NCI-H2081 treated with DMSO at 0.1 percent for 48 hours (cell line): ENCODE measurements around the gene FBXW10.
"Not testable (repeated sequence)": the region's sequence is repeated elsewhere in the genome, so short reads cannot be mapped to it uniquely, and the experiment has no call there.

ENCODE experiments used
- DNase-seq: peaks from one replicate; lab custom pipeline; 2025; lab: John Stamatoyannopoulos, UW

Gene FBXW10, protein sequence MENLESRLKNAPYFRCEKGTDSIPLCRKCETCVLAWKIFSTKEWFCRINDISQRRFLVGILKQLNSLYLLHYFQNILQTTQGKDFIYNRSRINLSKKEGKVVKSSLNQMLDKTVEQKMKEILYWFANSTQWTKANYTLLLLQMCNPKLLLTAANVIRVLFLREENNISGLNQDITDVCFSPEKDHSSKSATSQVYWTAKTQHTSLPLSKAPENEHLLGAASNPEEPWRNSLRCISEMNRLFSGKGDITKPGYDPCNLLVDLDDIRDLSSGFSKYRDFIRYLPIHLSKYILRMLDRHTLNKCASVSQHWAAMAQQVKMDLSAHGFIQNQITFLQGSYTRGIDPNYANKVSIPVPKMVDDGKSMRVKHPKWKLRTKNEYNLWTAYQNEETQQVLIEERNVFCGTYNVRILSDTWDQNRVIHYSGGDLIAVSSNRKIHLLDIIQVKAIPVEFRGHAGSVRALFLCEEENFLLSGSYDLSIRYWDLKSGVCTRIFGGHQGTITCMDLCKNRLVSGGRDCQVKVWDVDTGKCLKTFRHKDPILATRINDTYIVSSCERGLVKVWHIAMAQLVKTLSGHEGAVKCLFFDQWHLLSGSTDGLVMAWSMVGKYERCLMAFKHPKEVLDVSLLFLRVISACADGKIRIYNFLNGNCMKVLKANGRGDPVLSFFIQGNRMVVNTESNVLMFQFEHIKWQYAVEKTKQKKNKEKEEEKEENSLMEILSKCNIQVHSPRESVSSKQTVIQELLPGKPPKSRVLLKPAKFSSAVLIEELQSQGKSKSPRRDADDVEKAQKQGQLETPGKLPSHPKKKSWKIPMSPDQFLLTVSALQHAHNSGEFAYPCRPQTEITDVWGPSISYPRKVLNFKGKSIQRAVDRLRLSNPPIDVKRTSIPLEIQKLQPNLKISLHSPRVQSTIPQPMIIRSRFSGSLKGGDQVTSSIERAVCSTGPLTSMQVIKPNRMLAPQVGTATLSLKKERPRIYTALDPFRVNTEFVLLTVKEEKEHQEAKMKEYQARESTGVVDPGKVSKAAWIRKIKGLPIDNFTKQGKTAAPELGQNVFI

DNA sequence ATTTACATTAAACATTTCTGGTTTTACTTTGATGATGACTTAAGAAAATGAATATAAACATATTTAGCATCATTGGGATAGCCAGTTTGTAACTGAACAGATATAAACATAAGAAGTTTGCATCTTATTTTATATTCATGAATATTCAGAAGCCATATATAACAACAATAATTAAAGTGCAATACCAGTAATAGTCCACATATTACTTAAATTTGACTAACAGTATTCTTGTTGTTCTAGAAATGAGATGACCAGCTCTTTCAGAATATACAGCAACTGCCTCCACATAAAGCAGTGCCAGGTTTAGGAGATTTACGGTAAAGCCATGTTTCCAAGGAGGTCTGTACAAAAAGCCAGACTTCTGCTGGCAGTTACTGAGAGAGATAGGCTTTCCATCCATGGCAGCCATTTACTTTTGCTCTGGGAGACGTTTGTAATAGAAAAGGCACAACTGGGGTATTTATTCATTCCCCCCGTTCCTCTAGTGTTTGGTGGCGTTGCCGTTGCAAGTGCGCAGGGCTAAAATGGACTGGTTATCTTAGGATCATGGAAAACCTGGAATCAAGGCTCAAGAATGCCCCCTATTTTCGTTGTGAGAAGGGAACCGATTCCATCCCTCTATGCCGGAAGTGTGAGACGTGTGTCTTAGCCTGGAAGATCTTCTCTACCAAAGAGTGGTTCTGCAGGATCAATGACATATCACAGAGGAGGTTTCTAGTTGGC, at the start of gene FBXW10:
TSS of gene FBXW10 (plus strand) at position 356 of the 723 bp plus-strand sequence. CDS start at position 547, 191 bp downstream.
- DNase-seq: not testable (repeated sequence)

- not testable (repeated sequence) for DNase-seq
These were observed 48.7 kb upstream of the FBXW10 start for GRCh38 chr17:18695143-18695542.

GRCh38 chr17:18698473-18699103, 45.3 kb upstream of the FBXW10 start:
- DNase-seq: not testable (repeated sequence)

GRCh38 chr17:18705955-18706354, 37.9 kb upstream of the FBXW10 start:
- DNase-seq: not testable (repeated sequence)

DNA sequence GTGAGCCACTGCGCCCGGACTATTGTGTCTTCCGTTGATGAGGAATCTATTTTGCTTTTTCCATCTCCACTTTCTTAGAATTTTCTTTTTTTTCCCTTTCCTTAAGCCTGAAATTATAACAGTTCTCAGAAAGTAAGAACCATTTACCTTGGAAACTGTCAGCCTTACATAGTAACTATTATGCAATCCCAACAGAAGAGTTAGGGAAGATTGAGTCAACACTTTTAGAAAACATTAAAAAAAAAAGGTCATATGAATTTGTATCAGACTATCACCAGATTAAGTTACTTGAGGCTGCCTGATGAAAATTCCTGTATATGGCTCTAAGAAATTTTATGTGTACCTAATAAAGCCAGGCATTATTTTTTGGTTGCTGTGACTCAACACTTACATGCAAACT, 35.6 kb upstream of the FBXW10 start:
- not testable (repeated sequence) for DNase-seq

DNA sequence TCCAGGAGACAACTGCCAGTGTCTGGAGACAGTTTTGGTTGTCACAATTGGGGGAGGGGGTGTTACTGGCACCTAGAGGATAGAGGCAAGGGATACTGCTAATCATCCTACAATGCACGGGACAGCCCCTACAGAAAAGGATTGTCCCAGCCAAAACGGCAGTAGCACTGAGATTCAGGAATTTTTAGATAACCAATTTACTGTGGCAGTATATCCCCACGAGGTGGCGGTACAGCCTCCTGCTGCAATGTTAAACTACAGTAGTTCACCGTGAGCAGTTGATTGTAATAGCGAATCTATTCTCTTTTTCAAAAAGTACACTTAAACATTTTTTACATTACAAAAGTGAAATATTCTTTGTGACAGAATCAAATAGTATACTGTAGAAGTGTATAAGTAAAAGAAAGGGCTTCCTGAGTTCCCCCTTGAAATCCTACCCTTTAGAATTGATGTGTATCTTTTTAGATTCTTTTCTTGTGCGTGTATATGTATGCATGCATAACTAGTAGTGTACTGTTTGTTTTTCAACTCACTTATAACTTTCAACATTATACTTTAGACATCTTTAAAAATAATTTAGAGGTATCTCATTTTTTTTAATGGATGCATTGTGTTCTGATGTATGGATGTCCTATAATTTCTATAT, 31.4 kb upstream of the FBXW10 start:
- DNase-seq: peak; percentile 0

GRCh38 chr17:18718643-18719427, 25.0 kb upstream of the FBXW10 start:
- not testable (repeated sequence) for DNase-seq

GRCh38 chr17:18719428-18720110, 24.3 kb upstream of the FBXW10 start:
- DNase-seq: not testable (repeated sequence)

DNA sequence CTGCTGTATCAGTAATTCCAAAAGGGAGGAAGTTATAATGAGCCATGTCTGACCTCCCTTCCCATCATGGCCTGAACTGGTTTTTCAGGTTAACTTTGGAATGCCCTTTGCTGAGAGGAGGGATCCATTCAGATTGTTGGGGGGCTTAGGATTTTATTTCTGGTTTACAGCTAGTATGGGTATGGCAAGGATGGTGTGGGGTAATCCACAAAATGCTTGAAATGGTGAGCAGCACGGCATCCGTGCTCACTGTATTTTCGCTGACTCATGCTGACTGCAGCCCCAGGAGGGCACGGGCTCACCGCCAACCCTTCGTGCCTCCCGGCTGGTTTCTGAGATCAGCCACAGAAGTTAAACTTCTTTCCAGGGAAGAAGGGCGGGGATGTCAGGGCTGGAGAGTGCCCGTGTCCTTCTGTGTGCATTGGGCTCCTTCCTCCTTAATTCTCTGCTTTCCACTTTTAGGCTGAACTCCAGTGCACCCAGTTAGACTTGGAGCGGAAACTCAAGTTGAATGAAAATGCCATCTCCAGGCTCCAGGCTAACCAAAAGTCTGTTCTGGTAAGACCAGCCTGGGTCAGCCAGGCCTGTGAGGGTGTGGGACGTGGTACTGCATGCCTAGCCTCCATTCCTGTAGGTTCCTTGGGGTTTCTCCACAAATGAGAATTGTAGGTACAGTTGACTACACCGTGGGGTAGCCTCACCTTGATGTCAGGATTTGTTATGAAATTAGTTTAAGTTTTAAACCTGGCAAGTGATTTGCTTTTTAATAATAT, 21.9 kb upstream of the FBXW10 start:
- not testable (repeated sequence) for DNase-seq

GRCh38 chr17:18722612-18723011, 21.2 kb upstream of the FBXW10 start:
- DNase-seq: not testable (repeated sequence)

- DNase-seq: not testable (repeated sequence)
These were observed 20.3 kb upstream of the FBXW10 start for GRCh38 chr17:18723509-18723908.

GRCh38 chr17:18732438-18732837, 11.4 kb upstream of the FBXW10 start:
- not testable (repeated sequence) for DNase-seq

DNA sequence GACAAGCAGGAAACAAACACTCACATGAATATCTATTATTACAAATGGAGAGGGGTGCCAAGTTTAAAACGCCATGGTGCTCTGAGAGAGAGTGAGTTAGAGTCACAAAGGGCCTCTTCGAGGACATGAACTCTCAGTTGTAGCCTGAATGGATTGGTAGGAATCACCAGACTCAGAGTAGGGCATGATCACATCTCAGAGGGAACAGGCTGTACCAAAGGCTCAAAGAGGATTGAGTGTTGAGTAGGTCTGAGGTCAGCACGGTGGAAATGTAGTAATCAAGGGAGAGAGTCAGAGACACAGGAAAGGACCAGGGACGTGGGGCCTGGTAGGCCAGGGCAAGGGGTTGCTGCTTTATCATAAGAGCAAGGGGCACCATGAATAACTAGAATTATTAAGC, 10.5 kb upstream of the FBXW10 start:
- not testable (repeated sequence) for DNase-seq

DNA sequence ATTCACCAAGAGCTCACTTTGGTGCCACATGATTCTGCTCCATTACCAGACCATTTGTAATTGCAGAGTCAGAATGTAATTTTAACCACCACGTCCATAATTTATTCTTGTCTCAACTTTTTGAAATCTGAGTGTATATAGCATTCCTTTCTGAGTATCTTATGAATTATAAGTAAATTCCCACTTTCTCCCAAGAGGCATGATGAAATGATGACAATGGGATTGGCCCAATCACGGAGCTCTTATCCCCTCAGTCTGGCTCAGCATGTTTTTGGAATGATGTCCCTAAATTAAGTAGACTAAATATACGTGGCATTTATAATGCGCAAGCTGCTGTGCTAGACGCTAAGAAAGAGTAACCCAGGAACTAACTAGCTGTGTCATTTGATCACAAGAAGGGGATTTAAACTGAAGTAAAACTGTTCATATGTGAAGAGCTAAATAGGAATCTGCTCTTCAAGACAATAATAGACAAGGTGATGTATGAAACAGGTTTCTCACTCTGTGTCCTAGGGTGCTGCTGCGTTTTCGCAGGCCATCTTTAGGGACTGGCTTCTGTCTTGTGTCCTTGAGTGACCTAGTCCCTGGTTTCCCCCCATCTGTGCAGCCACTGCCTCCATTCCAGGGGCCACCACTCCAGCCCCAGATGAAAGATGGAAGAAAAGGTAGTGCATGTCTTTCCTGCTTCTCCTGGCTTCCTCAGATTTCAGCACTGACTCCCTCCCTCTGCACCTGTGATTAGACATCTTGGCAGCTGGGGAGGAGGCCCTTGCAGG, 4.0 kb upstream of the FBXW10 start:
- DNase-seq: not testable (repeated sequence)

- DNase-seq: not testable (repeated sequence)
These were observed 2.6 kb upstream of the FBXW10 start for GRCh38 chr17:18741228-18741627.

DNA sequence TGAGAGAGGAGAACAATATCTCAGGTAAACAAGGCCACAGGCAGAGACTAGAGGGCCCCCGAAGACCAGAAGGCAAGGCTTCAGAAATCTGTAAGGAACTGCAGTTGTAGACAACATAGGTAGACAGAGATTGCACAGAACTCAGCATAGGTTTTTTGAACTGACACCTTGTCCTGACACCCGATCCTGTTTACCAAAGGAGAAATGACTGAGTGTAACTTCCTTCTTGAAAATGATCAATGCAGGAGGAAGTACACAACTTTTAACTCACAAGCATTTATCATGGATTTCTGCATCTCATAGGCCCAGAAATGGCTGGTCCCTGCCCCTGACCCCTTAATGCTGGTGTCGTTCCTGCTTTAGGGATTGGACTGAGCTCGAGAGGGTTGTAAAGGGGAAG, 872 bp downstream of the FBXW10 start:
- DNase-seq: not testable (repeated sequence)

DNA sequence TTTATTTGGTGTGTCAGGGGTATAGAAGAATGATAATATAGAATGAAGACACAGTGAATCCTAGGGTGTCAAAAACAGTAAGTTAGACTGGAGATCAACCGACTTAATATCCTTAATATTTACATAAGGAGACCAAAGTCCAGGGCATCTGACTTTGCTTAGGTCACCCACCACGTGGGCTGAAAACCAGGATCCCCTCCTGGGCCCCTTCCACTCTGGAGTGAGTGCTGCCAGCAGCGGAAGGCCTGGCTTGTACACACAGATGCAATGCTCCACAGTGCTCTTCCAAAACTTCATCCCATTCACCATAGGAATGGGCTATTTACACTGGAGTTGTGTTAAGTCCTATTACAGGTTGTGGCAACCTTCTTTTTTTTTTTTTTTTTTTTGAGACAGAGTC, 2.7 kb downstream of the FBXW10 start:
- not testable (repeated sequence) for DNase-seq

DNA sequence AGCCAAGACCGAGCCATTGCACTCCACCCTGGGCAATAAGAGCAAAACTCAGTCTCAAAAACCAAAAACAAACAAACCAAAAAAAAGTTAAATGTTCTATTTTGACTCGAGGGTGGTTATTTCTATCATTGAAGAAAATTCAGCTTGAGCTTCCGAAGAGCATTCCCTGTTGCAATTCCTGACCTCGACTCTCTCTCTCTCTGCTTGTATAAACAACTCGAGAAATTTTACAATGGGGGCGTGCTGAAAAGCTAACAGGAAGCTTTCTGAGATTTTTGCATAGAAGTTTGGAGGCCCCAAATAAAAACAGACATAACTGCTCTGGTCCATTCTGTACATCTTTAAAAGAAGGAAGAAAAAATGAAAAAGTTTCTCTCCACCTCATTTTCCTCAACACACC, 3.6 kb downstream of the FBXW10 start:
- not testable (repeated sequence) for DNase-seq
